Heart left ventricle (tissue), 13 donors: ENCODE data around the gene ENKD1.

ENCODE experiments used
- POLR2A ChIP-seq, 2 donors: fragments of 450-650 bp; IDR thresholded peaks; one replicate each; pipeline ENCODE4 v1.6.1; 2017; ENCODE audit warnings: antibody characterized with exemption in 2 of 2, mild to moderate bottlenecking in 2 of 2, moderate library complexity in 2 of 2
- TF ChIP-seq, protein P1 (sequence below), 12 donors: fragments of 200-600 bp; sonication (generic) in 4 of 12; IDR thresholded peaks; one replicate each; pipeline versions ENCODE4 v1.5.0 to v1.8.0; 2018 to 2022; ENCODE audit warnings: antibody characterized with exemption in 12 of 12, mild to moderate bottlenecking in 5 of 12
- donor health status: ischemic (EF 13 %, LVEDD 7.1; RV severe dilation, severe dysfunction).
- donor health status: DM: no; HTN: yes; CAD: no.
- donor health status: DM: no; HTN: no; CAD: no.
- donor health status: ischemic (EF 25% LVEDD 6.9; RV normal size, moderate dysfunction).
- donor health status: ischemic (EF 25% LVEDD 5.7; RV mildly dilated, moderate dysfunction).
- donor health status: ischemic (EF 35%, LVEDD 5.7; RV mildly dilated, moderate dysfunction).
- donor health status: nonischemic (EF 11% LVEDD 7.7; RV severe dilation, severe dysfunction).
- donor health status: DM: yes; HTN: yes; CAD: no.
- donor health status: PGD.
- donor health status: ischemic (EF 29% LVEDD 5.4; RV normal size, mild dysfunction).
- donor health status: nonischemic (EF 23%, LVEDD 6.1; RV moderate dilation, normal function).

GRCh38 chr16:67713647-67714273 is 47.2 kb upstream of the ENKD1 start:
- TF ChIP-seq, protein P1, sequence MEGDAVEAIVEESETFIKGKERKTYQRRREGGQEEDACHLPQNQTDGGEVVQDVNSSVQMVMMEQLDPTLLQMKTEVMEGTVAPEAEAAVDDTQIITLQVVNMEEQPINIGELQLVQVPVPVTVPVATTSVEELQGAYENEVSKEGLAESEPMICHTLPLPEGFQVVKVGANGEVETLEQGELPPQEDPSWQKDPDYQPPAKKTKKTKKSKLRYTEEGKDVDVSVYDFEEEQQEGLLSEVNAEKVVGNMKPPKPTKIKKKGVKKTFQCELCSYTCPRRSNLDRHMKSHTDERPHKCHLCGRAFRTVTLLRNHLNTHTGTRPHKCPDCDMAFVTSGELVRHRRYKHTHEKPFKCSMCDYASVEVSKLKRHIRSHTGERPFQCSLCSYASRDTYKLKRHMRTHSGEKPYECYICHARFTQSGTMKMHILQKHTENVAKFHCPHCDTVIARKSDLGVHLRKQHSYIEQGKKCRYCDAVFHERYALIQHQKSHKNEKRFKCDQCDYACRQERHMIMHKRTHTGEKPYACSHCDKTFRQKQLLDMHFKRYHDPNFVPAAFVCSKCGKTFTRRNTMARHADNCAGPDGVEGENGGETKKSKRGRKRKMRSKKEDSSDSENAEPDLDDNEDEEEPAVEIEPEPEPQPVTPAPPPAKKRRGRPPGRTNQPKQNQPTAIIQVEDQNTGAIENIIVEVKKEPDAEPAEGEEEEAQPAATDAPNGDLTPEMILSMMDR (IDR thresholded peaks at IDR 0.05): no peak
- TF ChIP-seq POLR2A (IDR thresholded peaks at IDR 0.05): no peak
